Smooth muscle cell of the brain vasculature (primary cell): ENCODE results near the gene DUT.
"Not testable (repeated sequence)": the region's sequence is repeated elsewhere in the genome, so short reads cannot be mapped to it uniquely, and the experiment has no call there.

Source experiments
- DNase-seq: peaks from one replicate; pipeline ENCODE4 v3.0.0-alpha.2; 2012; ENCODE audit warnings: low read depth, low spot score

The DUT gene

DNA sequence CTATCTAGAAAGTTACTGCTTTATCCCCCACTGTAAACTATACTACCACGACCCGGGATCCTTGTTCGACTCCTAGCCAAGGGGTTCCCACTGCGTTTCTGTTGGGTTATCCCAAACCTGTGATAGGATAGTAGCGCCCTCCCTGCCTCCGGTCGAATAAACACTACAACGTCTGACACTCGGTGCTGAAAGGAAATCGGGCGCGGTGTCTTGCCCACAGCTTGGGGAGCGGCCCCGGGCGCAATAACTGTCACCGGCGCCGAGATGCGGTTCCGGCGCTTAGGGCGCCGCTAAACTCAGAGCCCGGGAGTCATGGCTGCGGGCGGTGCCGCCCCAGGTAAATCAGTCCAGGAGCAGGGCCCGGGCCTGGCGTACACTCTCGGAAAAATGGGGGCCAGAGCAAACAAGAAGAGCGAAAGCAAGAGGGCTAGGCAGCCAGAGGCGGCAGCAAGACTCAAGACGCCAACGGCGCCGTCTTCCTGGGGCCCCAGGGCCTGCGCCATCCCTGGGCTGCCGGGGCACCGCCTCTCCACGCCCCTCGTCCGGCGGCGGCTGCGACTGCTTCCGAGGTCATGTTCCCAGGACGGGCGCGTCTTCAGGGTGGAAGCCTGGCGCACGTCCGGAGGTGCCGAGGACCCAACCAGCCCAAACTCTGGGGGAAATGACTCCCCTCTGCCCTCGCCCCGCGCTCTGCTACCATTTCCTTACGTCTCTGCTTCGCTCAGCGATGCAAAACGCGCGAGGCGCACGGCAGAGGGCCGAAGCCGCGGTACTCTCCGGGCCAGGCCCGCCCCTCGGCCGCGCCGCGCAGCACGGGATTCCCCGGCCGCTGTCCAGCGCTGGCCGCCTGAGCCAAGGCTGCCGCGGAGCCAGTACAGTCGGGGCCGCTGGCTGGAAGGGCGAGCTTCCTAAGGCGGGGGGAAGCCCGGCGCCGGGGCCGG lies at the start of gene DUT:
Gene DUT, plus strand, starts transcription at position 575 of the 941 bp plus-strand sequence. Its CDS starts 87 bp downstream, at position 662.
- no peak for DNase-seq

- DNase-seq: no peak
These were observed 49.6 kb upstream of the DUT start for GRCh38 chr15:48281674-48282073.

DNA sequence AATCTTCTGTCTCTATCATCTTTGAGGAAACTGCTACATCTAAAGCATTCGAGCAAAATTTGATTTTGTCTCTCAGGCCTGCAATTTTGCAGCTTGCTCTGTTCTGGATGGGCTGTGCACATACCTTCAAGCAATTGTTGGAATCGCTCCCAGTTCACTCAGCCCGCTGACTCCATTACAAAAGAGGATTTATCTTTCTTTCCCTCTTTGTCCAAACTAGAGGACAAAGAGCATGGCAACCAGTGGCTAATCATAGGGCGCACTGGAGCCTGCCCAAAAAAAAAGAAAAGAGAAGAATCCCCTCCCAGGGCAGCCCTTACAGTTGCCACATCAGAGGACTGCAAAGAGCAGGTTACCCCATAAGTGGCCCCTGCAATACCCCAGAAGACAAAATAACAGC lies 49.0 kb upstream of the DUT start:
- no peak for DNase-seq

DNA sequence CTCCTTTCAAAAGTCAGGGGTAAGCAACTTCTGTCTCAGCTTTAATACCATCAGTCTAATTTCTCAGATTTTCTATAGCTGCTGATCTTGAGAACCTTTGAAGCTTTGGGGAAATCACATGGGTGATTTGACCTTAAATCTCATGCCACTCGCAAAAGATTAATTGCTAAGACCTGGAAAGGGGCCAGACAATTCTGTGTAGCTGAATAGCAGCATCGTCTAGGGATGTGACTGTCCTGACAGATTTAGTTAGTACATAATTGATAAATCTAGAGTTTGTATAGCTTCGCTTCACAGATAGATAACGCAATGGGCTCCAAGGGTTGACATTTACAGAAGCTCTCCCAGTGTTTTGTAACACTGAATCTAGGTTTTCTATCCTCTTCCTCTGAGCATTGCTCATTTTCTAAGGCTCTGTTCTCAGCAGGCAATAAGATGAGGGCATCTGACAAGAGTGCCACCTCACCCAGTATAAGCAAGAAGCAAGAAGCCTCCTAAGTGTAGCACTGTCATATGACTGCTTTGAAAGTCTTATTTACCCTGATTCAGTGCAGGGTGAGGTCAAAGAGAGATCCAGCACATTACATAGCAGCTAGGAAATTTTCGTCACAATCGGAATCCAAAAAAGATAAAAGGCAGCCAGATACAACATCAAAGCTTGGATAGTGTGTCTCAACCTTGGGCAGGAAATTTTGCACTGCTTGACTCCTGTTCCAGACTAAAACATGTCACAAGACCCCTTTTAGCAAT lies 47.7 kb upstream of the DUT start:
- DNase-seq: no peak

GRCh38 chr15:48285329-48286214 lies 45.7 kb upstream of the DUT start:
- peak; percentile 77 for DNase-seq

DNA sequence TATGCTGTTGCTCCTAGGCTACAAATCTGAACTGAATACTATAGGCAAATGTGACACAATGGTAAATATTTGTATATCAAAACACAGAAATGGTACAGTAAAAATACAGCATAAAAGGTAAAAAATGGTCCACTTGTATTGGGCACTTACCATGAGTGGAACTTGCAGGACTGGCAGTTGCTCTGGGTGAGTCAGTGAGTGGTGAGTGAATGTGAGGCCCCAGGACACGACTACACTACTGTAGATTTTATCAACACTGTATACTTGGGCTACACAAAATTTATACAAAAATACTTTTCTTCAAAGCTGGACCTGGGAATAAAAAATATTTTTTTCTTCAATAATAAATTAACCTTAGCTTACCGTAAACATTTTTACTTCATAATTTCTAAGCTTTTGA lies 41.6 kb upstream of the DUT start:
- DNase-seq: no peak

GRCh38 chr15:48292458-48292857 lies 38.8 kb upstream of the DUT start:
- DNase-seq: no peak

- no peak for DNase-seq
These were observed 33.6 kb upstream of the DUT start for GRCh38 chr15:48297668-48298067.

- no peak for DNase-seq
These were observed 32.3 kb upstream of the DUT start for GRCh38 chr15:48298914-48299313.

- no peak for DNase-seq
These were observed 31.2 kb upstream of the DUT start for GRCh38 chr15:48300038-48300437.

DNA sequence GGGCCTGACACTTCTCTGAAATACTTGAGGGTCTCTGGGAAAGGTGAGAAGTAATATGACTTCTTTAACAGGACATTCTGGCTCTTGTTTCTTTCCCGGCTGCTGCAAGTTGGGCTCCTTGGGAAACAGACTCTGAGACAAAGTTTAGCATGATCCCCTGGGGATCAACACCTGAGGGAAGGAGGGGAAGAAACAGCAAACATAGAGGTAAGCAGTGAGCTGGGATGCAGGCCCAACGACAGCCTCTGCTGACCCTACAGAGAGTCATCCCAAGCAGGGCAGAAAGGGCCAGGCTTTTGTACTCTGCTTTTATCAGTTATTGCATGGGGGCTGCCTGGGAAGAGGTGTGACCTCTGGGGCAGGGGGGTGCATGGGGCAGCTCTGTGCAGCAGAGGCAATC lies 26.8 kb upstream of the DUT start:
- DNase-seq: no peak

DNA sequence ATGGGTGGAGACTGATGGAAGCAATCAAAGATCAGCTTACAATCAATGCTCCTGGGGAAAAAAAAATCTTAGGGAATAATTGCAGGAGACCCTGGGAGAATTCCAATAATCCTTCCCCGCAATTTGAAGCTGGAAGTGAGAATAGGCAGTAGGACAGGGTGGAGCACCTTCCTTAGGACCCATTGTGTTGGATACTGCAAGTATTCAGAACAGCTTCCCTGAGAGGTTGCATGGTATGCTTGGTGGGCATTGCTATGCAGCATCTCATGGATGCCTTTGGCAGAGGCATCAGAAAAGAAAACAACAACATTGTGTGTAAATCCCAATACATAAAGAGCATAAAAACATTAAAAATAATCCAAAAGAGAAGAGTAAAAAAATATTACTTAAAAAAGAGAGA lies 24.6 kb upstream of the DUT start:
- no peak for DNase-seq

GRCh38 chr15:48307586-48307985 lies 23.6 kb upstream of the DUT start:
- no peak for DNase-seq

DNA sequence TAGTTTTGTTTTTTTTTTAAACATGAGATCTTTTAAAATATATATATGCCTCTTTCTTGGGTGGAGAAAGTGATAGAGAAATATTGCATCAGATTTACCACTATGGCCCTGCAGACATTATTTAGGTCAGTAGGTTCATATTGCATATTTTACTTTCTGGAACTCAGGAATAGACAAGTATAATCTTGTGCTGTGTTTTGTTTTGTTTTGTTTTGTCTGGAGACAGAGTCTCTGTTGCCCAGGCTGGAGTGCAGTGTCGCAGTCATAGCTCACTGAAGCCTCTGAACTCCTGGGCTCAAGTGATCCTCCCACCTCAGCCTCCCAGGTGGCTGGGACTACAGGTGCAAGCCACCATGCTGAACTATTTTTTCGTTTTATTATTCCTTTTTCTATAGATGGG lies 21.5 kb upstream of the DUT start:
- DNase-seq: no peak

- no peak for DNase-seq
These were observed 18.0 kb upstream of the DUT start for GRCh38 chr15:48313216-48313615.

GRCh38 chr15:48315041-48315440 lies 16.2 kb upstream of the DUT start:
- no peak for DNase-seq

DNA sequence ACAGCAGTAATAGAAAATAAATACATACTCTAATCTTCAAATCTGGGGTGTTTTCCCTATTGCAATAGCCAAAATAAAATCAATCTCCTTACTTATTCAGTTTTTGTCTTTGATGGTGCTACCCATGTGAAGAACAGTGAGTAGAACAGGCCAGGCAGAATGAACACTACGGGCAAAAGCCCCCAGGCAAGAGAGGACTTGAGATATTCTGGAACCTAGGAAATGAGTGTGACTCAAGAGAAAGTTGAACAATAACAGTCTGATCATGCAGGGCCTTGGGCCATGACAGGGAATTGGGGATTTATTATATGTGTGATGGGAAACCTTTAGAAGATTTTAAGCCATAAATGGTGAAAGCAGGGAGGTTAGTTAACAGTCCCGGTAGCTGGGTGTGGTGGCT lies 14.0 kb upstream of the DUT start:
- no peak for DNase-seq

DNA sequence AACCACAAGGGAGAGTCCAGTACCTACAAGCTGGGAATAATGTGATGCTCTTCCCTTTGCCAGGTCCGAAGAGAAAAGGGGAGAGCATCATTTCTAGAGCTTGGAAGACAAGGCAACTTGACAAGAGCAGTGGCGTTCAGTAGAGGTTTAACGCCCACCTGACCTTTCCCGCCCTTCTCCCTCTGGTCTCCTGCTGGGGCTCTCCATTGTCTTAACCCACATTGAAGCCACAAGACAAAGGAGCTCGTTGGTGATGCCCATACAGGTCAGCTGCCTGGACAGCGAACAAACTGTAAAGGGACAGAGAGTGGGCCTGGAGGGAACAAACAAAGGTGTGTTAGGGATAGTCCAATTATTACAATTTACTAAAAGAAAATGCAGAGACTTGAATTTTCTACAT lies 13.1 kb upstream of the DUT start:
- no peak for DNase-seq

- DNase-seq: no peak
These were observed 7.9 kb upstream of the DUT start for GRCh38 chr15:48323294-48323693.

DNA sequence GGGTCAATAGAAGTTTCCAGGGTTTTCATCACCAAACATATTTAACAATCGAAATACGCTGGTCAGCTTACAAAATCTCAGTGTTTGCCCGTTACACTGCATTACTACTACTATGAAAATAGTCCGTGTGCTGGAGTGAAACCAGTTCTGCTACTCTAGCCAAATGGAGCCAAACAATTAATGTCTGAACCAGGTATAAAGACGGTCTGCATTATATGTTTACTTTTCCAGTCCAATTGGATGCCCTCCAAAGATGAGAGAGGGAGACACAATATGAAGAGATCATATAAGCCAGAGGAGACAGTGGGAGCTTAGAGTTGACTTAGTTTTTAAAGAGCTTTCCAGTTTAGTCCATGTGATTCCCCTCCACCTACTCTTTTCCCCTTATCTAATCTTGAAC lies 6.3 kb upstream of the DUT start:
- no peak for DNase-seq

GRCh38 chr15:48325400-48325799 lies 5.8 kb upstream of the DUT start:
- DNase-seq: no peak

- not testable (repeated sequence) for DNase-seq
These were observed 5.0 kb upstream of the DUT start for GRCh38 chr15:48326180-48326579.
